Upper lobe of right lung (tissue), 1 donor: ENCODE measurements around the gene SKP2. TPM values are rescaled to one million over a fixed set of nuclear protein-coding genes. Genes with fewer than 3 reads are reported as not detected.

ENCODE experiments used
- ATAC-seq: fragments of 200-7000 bp; cut with Tn5 transposase; one replicate; pipeline ENCODE4 v1.9.1; 2020; ENCODE audit warnings: mild to moderate bottlenecking, moderate library complexity
- DNase-seq: peaks from one replicate; pipeline ENCODE4 v3.0.0-alpha.2; 2020
- H3K27ac ChIP-seq: fragments of 200-600 bp; one replicate; pipeline ENCODE4 v1.8.0; 2022
- H3K27me3 ChIP-seq: fragments of 200-600 bp; one replicate; pipeline ENCODE4 v1.8.0; 2022; ENCODE audit warnings: mild to moderate bottlenecking
- H3K36me3 ChIP-seq: fragments of 200-600 bp; one replicate; pipeline ENCODE4 v1.8.0; 2022
- H3K4me1 ChIP-seq: fragments of 200-600 bp; one replicate; pipeline ENCODE4 v1.8.0; 2022
- H3K4me3 ChIP-seq: fragments of 200-600 bp; one replicate; pipeline ENCODE4 v1.8.0; 2022; ENCODE audit warnings: mild to moderate bottlenecking
- H3K9me3 ChIP-seq: fragments of 200-600 bp; one replicate; pipeline ENCODE4 v1.8.0; 2022
- intact Hi-C: fragments of 100-400 bp; cut with DNase I; formaldehyde crosslinking; loops from one replicate; pipeline ENCODE4 v1.11.0; 2022
- long read RNA-seq: library from polyadenylated mRNA; unstranded; transcript quantifications from one replicate; pipeline ENCODE4 v2.0.0, GENCODE V29; 2021
- total RNA-seq: library from RNA; stranded (reverse); fragmentation: NEBNext Ultra II Directional; extraction: Animal tissue kit (Norgen Biotek cat#: 25700); gene quantifications from one replicate; pipeline ENCODE4 v1.2.1, GENCODE V29; 2021
- TF ChIP-seq, protein P1 (sequence below): fragments of 200-600 bp; IDR thresholded peaks from one replicate; pipeline ENCODE4 v1.8.0; 2022; ENCODE audit warnings: antibody characterized with exemption
- donor health status: DM: no; HTN: yes; CAD: no; lungs with severe emphysema.

Gene SKP2
- total RNA-seq: 12.1 TPM
- long read RNA-seq, partial matches to known transcripts: 0 of 4 reads
- long read RNA-seq, other reads (novel, unspliced or antisense): 0 of 4 reads

DNA sequence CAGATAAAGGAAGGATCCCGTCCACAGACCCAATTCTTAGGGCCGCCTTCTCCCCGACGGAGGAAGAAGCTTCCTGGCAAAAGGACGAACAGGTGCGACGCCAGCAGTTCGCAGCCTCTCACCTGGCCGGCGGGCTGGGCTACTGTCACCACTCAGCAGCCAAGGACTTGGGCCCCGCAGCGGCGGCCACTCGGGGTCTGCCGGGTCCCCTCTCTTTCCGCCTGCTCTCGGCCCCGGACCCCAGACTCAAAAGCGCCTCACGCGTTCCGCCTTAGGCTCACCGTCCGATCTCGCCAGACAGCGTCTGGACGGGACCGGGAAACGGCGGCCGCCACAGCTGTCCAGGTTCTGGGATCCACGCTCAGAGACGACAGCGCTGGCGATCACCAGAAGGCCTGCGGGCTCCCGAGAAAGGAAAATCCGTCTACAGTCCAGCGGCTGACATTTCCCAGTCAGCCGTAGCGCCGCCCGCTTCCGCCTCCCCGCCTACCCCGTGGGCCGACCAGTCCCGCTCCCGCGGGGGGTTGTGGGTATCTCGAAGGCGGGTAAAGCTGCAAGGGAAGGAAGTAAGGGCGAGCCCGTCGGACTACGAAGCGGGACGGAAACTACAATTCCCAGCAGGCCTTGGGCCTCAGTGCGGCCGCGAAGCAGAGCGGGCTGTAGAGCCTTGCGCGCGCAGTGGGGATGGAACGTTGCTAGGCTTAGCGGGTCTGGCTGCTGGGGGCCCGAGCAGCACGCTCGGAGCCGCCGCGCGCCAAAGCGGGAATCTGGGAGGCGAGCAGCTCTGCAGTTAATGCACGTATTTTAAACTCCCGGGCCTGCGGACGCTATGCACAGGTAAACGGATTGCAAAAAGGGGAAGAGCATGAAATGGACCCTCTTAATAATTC lies at the start of gene SKP2, which contains the start of gene LMBRD2:
Gene SKP2, plus strand, starts transcription at position 678 of the 890 bp plus-strand sequence. Its CDS starts 152 bp downstream, at position 830.
Gene LMBRD2, minus strand, starts transcription at position 454 of the 890 bp plus-strand sequence. CDS start 8,538 bp downstream, outside the sequence.
- ATAC-seq (peak; percentile 100), DNase-seq (peak; percentile 99)
- H3K36me3 ChIP-seq: peaks cover 9% of the 10 kb centered on the region
- no peaks in the 10 kb centered on the region for H3K27me3 ChIP-seq
- intact Hi-C loops: no loop called here
- H3K27ac ChIP-seq: peak within 1 kb of the TSS; percentile 88
- no peaks in the 10 kb centered on the region for H3K9me3 ChIP-seq
- TF ChIP-seq, protein P1, sequence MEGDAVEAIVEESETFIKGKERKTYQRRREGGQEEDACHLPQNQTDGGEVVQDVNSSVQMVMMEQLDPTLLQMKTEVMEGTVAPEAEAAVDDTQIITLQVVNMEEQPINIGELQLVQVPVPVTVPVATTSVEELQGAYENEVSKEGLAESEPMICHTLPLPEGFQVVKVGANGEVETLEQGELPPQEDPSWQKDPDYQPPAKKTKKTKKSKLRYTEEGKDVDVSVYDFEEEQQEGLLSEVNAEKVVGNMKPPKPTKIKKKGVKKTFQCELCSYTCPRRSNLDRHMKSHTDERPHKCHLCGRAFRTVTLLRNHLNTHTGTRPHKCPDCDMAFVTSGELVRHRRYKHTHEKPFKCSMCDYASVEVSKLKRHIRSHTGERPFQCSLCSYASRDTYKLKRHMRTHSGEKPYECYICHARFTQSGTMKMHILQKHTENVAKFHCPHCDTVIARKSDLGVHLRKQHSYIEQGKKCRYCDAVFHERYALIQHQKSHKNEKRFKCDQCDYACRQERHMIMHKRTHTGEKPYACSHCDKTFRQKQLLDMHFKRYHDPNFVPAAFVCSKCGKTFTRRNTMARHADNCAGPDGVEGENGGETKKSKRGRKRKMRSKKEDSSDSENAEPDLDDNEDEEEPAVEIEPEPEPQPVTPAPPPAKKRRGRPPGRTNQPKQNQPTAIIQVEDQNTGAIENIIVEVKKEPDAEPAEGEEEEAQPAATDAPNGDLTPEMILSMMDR: no peak
- H3K4me3 ChIP-seq: peak within 1 kb of the TSS; percentile 96
- peaks cover 34% of the 10 kb centered on the region for H3K4me1 ChIP-seq

DNA sequence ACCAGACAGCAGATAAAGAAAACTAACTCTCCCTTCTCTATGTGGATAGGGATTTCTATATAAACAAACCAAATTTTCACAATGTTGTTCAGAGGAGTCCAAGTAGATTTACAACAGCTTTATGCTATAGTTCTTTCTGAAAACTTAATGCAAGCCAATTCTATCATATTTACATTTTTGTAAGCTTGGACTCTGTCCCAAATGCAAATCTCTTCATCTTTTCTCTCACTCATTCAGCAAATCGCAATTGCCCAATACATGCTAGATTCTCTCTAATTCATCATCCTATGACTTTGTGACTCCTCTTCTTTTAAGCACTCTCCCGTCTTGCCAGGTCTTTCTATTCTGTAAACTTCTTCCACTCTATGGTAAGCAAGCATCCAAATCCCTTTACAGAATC lies 46.1 kb upstream of the SKP2 start:
- TF ChIP-seq, protein P1: no peak
- intact Hi-C loops: no loop called here
- Histone ChIP-seq H3K9me3 (no peaks in the 10 kb centered on the region), H3K4me3 (no peak overlapping the region), H3K27me3 (no peaks in the 10 kb centered on the region), H3K36me3 (peaks cover 66% of the 10 kb centered on the region), H3K27ac (no peak overlapping the region), H3K4me1 (no peaks in the 10 kb centered on the region)
- DNase-seq (no peak), ATAC-seq (no peak)

DNA sequence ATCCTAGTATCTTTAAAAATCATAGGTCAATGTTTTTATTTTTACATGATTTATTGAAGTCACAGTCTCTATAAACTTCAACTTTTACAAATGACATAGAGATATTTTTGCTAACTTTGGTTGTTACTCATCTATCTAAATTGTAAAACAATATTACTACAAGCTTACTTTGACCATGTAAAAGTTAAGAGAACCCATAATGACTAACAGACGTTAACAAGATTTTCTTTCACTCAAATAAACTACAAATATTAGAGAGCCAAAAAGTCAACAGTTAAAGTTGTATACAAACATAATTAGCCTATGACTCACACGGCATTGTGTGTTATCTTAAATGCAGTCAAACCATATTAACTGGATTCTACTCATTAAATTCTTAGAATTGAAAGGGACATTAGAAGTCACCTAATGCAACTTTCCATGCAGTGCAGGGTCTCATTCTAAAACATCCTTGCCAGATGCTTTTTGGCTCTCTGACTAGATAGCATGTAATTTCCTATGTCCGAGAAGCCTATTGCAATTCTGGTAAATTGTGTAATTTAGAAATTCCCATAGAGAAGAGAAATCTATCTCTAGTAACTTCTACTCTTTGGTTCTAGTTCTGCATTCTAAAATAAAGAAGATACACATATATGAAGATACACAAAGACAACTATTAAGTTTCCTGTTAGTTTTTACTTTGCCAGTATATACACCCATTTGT lies 43.0 kb upstream of the SKP2 start:
- no peak overlapping the region for H3K27ac ChIP-seq
- H3K4me1 ChIP-seq: no peaks in the 10 kb centered on the region
- DNase-seq: no peak
- TF ChIP-seq, protein P1: no peak
- intact Hi-C loops: no loop called here
- no peaks in the 10 kb centered on the region for H3K9me3 ChIP-seq
- no peaks in the 10 kb centered on the region for H3K27me3 ChIP-seq
- no peak overlapping the region for H3K4me3 ChIP-seq
- H3K36me3 ChIP-seq: peaks cover 69% of the 10 kb centered on the region
- ATAC-seq: no peak

DNA sequence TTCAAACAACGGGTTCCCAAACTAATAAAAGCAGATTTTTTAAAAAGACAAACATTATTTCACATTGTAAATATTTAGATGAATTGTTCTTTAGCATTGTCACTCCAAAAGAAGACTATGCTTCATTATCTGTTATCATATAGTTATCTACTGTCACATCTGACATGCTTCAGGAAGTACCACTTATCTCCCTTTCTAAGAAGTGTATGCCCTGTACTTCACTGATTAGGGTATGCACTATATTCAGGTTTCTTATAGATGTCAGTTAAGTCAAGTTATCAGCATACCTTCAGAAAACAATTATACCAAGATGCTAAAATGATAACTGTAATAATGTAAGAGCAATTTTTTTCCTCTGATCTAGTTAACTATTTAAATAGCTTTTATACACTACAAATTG lies 40.7 kb upstream of the SKP2 start:
- TF ChIP-seq, protein P1: no peak
- ATAC-seq (no peak), DNase-seq (no peak)
- H3K4me1 ChIP-seq: no peaks in the 10 kb centered on the region
- no peaks in the 10 kb centered on the region for H3K9me3 ChIP-seq
- H3K4me3 ChIP-seq: no peak overlapping the region
- peaks cover 71% of the 10 kb centered on the region for H3K36me3 ChIP-seq
- no peak overlapping the region for H3K27ac ChIP-seq
- H3K27me3 ChIP-seq: no peaks in the 10 kb centered on the region
- intact Hi-C loops: no loop called here

DNA sequence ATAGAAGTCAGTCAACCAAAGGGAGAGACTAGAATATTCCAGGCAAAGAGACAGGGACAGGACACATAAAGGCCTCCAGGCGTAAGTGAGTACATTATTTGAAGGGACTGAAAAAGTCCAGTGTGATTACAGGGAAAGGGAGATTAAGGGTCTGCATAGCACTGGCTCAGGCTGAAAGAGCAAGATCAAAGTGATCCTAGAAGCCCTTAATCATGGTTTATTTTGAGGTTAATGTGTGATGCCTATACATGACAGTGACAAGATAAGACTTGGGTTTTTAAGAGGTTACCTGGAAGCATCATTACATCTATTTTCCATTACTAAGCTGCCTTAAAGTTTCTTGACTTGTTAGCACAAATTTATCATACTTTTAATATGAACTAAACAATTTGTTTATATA lies 26.0 kb upstream of the SKP2 start:
- H3K4me3 ChIP-seq: no peak overlapping the region
- peaks cover 31% of the 10 kb centered on the region for H3K36me3 ChIP-seq
- DNase-seq: no peak
- no peak for ATAC-seq
- H3K4me1 ChIP-seq: no peaks in the 10 kb centered on the region
- intact Hi-C loops: no loop called here
- H3K27ac ChIP-seq: no peak overlapping the region
- H3K9me3 ChIP-seq: peaks cover 6% of the 10 kb centered on the region
- TF ChIP-seq, protein P1: no peak
- H3K27me3 ChIP-seq: no peaks in the 10 kb centered on the region
